Adipose tissue (tissue), 3 donors: ENCODE measurements around the gene GRK5. TPM values are rescaled to one million over a fixed set of nuclear protein-coding genes. Genes with fewer than 3 reads are reported as not detected.

Experiments used
- H3K27ac ChIP-seq: one replicate; pipeline ENCODE4 v1.5.1; 2013; ENCODE audit warnings: low read depth, low read length
- whole genome bisulfite sequencing, 3 donors: extraction: QIAGEN DNeasy Blood & Tissue Kit; methylation state at CpG; one replicate each; pipeline ENCODE4 v1.1.7; 2013; 5-methylcytosine and 5-hydroxymethylcytosine counted together
- polyA plus RNA-seq, 3 donors: library from polyadenylated mRNA; stranded (reverse); fragments of 200-250 nt; gene quantifications; one replicate each; pipeline ENCODE4 v1.2.3, GENCODE V29; 2013
- donor health status: healthy with polysubstance abuse.
- donor health status: Bipolar disorder and iron deficiency.
- donor health status: healthy.

GRK5 gene
- polyA plus RNA-seq, 3 donors = 3.2 to 38.5 (median 20.8) TPM

GRCh38 chr10:119357412-119358151, 150.2 kb downstream of the GRK5 start:
- 83 to 89% (median 83%) methylated on average over 14 of the region's 14 CpGs for WGBS, 3 donors
- no peak overlapping the region for H3K27ac ChIP-seq

- WGBS, 3 donors = 81 to 92% (median 90%) methylated on average over 6 of the region's 6 CpGs
- no peak overlapping the region for H3K27ac ChIP-seq
Observed at GRCh38 chr10:119358152-119358512, 150.8 kb downstream of the GRK5 start.

GRCh38 chr10:119358567-119358966, 151.2 kb downstream of the GRK5 start:
- no peak overlapping the region for H3K27ac ChIP-seq
- WGBS, 3 donors = 88 to 100% (median 90%) methylated on average over 2 of the region's 2 CpGs

DNA sequence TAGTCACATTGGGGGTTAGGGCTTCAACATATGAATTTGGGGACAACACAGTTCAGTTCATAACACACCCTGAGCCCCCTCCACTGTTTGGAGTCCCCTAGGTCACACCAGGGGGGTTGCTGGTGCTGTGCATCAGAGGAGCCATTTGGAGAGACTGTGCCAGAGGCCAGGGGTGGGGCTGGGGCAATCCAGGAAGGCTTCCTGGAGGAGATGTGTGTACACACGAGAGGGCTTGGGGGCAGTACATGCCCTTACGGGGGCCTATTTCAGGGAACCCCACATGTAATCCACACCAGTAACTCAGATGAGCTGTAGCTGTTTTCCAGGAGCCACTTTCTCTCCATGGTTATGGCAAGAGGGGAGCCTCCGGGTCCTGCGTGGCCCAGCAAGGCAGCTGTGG, 151.7 kb downstream of the GRK5 start:
- H3K27ac ChIP-seq = no peak overlapping the region
- 93 to 98% (median 95%) methylated on average over 4 of the region's 4 CpGs for WGBS, 3 donors

DNA sequence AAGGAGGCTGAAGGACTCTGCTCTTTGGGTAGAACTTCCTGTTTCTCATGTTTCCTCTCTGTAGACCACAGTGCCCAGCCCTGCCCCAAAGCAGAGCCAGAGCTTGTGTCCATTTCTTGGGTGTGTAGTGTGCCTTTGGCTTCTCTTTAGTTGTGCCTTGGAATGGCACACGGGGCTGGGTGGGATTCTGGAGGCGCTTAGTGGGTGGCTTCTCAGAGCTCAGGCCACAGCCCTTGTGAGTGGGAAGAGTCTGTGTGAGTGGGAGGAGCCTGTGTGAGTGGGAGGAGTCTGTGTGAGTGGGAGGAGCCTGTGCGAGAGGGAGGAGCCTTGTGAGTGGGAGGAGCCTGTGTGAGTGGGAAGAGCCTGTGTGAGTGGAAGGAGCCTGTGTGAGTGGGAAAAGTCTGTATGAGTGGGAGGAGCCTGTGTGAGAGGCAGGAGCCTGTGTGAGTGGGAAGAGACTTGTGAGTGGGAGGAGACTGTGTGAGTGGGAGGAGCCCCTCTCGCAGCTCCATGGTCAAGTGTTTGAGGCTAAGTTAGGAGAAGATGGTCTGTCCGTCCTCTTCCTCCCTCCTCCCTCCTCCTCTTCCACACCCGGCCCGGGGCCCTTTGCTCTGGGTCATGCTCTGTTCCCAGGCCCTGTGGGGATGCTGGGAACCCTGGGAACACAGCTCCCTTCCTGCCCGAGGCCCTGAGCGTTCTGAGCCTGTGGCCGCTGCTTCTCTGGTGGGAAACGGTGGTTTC, 153.0 kb downstream of the GRK5 start:
- WGBS, 3 donors = 72 to 89% (median 82%) methylated on average over 8 to 11 of the region's 11 CpGs
- H3K27ac ChIP-seq = no peak overlapping the region

DNA sequence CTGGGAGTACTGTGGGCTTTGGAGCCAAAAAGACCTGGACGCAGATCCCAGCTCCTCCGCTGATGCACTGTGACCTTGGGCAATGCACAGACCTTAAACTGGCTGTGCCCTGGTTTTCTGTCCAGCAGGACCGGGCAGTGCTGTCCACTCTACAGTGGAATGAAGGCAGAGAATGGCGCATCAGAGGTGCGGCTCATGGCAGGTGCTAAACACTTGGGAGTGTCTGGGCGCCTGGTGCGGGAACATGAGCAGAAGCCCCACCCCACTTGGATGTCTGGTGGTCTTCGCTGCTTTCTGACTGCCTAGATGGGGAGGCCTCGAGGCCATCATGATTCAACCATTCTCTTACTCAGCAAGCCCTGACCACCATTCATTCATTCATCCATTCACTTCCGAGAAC, 153.7 kb downstream of the GRK5 start:
- no peak overlapping the region for H3K27ac ChIP-seq
- 95 to 97% (median 95%) methylated on average over 10 of the region's 10 CpGs for WGBS, 3 donors

GRCh38 chr10:119362122-119362521, 154.8 kb downstream of the GRK5 start:
- no peak overlapping the region for H3K27ac ChIP-seq

DNA sequence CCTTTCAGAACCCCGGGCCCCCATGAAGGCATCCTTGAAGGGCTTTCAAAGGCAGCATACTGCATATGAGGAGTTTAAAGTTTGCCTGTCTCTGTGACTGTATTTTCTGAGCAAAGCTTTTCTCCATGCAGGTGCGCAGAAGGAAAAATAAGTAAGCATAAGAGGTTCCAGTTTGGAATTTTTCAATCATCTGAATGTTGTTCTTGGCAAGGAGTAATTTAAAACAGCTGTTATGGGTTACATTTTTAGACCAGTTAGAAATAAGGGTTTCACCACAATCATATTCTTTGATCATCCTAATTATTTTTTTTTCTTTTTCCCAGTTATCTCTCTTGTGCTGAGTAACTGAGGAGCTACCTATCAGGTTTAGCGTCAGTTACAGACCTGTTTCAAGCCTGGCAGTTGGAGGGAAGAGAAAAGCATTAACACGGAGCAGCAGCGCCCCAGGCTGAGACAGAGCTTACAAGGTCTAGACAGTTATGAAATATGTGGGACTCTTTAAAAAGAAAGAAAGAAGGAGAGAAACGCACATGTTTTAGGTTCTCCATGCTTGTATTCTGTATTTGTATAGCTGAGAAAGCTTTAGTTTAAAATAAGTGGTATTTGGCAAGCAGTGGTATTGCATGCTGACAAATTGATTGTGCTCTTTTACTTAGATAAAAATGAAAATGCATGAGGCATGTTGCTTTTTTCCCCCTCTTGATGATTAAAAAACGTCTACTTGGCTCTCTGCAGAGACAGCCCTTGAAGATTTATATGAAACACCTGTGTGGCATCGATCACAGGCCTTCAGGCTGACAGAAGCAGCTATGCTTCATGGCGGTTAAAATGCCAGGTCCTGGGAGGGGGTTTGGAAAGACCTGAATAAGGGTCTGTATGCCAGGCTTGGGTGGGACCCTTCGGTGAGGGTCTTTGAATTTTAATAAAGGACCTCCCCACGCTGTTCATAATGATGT, 157.6 kb downstream of the GRK5 start:
- 40 to 75% (median 72%) methylated on average over 11 of the region's 11 CpGs for WGBS, 3 donors
- no peak overlapping the region for H3K27ac ChIP-seq

More at GRCh38 chr10:119362122-119362521, 154.8 kb downstream of the GRK5 start:
- WGBS, 3 donors = 45 to 71% (median 63%) methylated on average over 3 of the region's 3 CpGs

DNA sequence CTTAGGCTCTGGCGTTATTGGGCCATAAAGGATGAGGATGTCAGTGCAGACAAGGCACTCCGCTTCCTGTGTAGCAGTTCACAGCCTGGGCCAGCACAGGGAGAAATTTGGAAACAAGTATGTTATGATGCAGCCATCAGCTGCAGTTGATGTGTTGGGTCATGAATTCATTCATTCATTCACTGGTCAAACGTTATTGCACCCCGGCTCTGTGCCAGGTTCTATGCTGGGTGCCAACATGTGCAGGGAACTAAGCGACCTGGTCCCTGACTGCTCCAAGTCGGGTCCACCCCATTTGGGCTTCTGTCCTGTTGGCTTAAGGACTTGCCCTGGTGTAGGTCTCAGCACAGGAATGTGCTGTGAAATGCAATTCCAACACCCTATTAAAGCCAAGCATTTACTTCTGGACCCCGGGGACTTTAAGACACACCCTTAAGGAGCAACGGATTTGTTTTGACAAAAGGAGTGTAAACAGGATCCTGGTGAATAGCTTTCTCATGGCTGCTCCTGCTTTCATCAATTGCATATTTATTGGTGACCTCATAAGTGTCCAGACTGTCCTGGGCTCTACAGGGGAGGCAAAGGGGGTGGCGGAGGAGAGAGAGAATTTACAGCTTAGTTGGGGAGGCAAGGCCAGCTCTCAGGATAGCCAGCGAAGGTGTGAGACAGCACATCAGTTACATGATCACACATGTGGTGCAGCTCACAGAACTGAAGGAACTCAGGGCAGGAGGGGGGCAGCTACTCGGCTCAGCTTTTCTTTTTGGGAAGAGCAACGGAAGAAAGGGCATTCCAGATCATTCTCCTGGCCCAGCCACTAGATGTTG, 158.6 kb downstream of the GRK5 start:
- H3K27ac ChIP-seq = no peak overlapping the region
- WGBS, 3 donors = 68 to 85% (median 76%) methylated on average over 12 of the region's 12 CpGs

DNA sequence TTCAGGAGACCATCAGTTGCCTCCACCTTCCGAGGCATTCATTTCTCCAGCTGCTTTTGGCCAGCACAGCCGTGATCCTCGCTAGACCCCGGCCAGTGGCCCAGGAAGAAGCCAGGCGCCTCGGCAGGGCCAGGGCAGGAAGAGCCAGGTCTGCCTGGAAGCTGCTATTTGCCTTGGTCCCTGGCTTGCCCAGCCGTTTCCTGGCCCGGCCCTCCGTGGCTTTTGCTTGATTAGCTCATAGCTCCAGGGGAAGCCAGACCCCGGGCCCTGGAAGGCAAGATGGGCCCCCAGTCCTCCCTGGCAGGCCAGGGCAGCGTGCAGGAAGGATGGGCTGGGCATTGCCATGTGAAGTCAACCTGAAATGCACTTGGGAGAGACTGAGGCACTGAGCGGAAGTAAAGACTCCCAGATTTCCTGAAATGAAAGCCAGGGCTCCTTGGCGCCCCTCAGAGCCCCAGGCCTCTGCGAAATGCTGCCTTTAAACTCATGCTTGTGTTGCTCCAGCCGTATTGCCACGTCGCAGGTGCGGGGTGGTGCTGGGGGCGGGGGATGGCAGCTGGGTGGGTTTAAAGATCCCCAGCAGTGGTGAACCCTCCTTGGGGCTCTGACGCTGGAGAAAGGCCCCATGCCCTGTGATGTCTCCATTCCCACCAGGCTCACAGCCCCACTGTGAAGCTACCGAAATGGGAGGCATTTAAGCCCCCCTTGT, 160.6 kb downstream of the GRK5 start:
- WGBS, 3 donors = 73 to 92% (median 82%) methylated on average over 21 of the region's 21 CpGs
- H3K27ac ChIP-seq = no peak overlapping the region

- 66 to 70% (median 70%) methylated on average over 8 of the region's 8 CpGs for WGBS, 3 donors
- no peak overlapping the region for H3K27ac ChIP-seq
Observed at GRCh38 chr10:119368581-119368980, 161.2 kb downstream of the GRK5 start.

DNA sequence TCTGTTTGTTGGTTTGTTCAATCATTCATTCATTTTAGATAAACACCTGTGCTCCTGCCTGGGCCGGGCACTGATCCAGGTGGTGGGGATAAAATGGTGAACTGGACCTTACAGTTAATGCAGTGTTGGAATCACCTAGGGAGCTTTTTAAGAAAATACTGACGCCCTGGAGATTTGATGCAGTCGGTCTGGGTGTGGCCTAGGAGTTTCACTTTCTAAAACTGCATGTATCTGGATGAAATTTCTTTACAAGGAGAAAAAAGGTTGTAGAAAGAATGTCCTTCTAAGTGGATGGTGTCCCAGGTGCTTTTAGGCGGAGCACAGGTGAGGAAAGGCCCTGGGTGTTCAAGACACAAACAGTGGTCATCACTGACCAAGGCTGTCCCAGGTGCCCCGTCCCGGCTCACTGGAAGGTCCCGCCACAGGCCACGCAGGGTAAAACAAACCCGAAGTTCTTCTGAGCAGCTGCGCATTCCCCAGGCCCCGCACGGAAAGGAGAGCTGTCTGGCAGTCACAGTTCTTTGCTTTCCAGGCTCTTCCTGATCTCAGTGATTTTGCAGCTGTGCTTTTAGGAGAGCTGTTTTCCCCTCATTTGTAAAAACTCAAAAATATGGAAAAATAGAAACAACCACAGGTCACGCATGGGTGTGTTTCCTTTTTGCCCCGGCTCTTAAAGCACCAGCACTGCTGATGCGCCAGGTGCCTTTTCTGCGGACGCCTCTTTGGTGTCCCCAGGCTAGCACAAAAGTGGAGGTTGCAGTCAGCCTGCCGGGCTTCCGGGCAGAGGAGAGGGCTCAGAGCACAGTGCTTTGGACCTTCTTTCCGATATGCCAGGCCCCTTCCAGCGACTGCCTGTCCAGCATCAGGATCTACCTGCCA, 161.9 kb downstream of the GRK5 start:
- no peak overlapping the region for H3K27ac ChIP-seq
- WGBS, 3 donors = 58 to 65% (median 61%) methylated on average over 21 of the region's 21 CpGs

DNA sequence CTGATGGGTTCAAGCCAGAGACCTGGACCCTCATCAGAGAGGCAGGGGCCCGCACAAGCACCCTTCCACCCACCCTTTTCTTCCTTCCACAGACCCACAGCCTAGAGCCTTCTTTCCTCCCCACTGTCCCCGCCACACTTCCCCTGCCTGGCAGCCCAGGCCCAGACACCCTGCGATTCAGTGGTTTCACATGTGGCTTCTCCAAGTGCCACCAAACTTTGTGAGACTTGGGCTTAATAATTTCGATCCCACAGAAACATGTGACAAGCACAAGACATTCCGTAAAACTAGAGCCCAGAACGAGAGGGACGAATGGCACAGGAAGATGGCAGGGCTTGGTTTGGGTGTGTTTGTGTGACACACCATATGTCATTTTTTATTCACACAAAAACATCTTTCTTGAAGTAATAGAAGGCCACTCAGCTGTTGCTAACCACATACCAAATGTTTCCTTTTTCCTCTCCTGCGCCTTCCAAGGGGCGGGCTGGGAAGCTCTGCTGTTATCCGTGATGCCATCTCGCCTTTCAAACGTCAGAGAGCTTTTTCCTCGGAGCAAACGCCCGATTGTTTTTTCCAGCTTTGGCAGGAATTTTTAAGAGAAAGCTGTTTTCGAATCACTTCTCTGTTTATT, 162.9 kb downstream of the GRK5 start:
- 36 to 80% (median 48%) methylated on average over 16 of the region's 16 CpGs for WGBS, 3 donors

DNA sequence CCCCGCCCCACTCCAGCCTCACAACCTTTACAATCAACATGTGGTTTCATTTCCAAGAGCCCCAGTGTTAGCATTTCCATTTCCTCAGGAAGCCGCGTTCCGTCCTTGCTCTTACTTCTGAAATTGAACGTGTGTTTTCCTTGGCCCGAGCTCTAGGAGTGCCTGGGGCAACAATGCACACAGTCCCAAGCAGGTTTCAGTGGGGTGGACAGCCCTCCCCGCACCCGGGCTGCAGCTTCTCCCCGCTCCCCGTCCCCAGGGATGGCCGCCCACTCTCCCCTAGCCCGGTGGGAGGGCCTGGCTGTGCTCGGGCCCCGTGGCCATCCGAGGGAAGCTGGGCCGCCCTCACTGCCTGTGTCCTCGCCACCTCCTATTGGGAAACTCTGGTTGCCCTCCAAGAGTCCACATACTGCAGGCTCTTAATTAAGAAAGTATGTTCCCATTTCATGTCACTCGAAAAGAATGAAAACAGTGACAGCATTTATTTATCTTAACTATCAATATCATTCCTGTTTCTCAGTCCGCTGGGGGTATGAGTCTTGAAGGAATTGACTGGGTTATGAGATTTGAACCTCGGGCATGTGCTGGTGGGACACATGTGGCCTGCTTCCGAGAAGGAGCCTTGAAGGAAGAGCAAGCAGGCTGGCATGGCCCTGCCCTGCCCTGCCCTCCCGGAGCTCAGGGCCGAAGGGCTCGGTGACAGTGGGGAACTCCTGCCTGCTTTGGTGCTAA, 163.8 kb downstream of the GRK5 start:
- 37 to 69% (median 47%) methylated on average over 24 of the region's 24 CpGs for WGBS, 3 donors
- peak overlapping the region; percentile 21 for H3K27ac ChIP-seq

More for the DNA sequence above, 162.9 kb downstream of the GRK5 start:
- H3K27ac ChIP-seq = no peak overlapping the region
